ENCODE data around the gene FPR2.
"Not testable (repeated sequence)": the region's sequence is repeated elsewhere in the genome, so short reads cannot be mapped to it uniquely, and the experiment has no call there.

The FPR2 gene

GRCh38 chr19:51727349-51727880 lies 33.6 kb upstream of the FPR2 start:
- no peak overlapping the region for H3K4me3 ChIP-seq (replicated peaks; ENCODE audit: low read depth, low read length)
- TF ChIP-seq CTCF (IDR thresholded peaks at IDR 0.05; ENCODE audit: low read depth, low read length, missing control alignments), result no peak
- DNase-seq (ENCODE audit: extremely low read depth, low read depth), result no peak

GRCh38 chr19:51729781-51730180 lies 31.2 kb upstream of the FPR2 start:
- H3K4me3 ChIP-seq (replicated peaks; ENCODE audit: low read depth, low read length), result no peak overlapping the region
- TF ChIP-seq CTCF (IDR thresholded peaks at IDR 0.05; ENCODE audit: low read depth, low read length, missing control alignments), result no peak
- no peak for DNase-seq (ENCODE audit: extremely low read depth, low read depth)

- no peak for DNase-seq (ENCODE audit: extremely low read depth, low read depth)
- no peak for TF ChIP-seq CTCF (IDR thresholded peaks at IDR 0.05; ENCODE audit: low read depth, low read length, missing control alignments)
- H3K4me3 ChIP-seq (replicated peaks; ENCODE audit: low read depth, low read length), result no peak overlapping the region
Measured at GRCh38 chr19:51733742-51734522, 27.0 kb upstream of the FPR2 start.

GRCh38 chr19:51735759-51736449 lies 25.1 kb upstream of the FPR2 start:
- DNase-seq (ENCODE audit: extremely low read depth, low read depth), result no peak
- no peak overlapping the region for H3K4me3 ChIP-seq (replicated peaks; ENCODE audit: low read depth, low read length)
- no peak for TF ChIP-seq CTCF (IDR thresholded peaks at IDR 0.05; ENCODE audit: low read depth, low read length, missing control alignments)

GRCh38 chr19:51737389-51737788 lies 23.6 kb upstream of the FPR2 start:
- no peak overlapping the region for H3K4me3 ChIP-seq (replicated peaks; ENCODE audit: low read depth, low read length)
- no peak for DNase-seq (ENCODE audit: extremely low read depth, low read depth)
- TF ChIP-seq CTCF (IDR thresholded peaks at IDR 0.05; ENCODE audit: low read depth, low read length, missing control alignments), result no peak

- H3K4me3 ChIP-seq (replicated peaks; ENCODE audit: low read depth, low read length), result no peak overlapping the region
- DNase-seq (ENCODE audit: extremely low read depth, low read depth), result no peak
- TF ChIP-seq CTCF (IDR thresholded peaks at IDR 0.05; ENCODE audit: low read depth, low read length, missing control alignments), result no peak
Measured at GRCh38 chr19:51737924-51738323, 23.1 kb upstream of the FPR2 start.

- not testable (repeated sequence) for H3K4me3 ChIP-seq (replicated peaks; ENCODE audit: low read depth, low read length); DNase-seq (ENCODE audit: extremely low read depth, low read depth)
Measured at GRCh38 chr19:51738523-51738922, 22.5 kb upstream of the FPR2 start.
